Activated CD8-positive, alpha-beta memory T cell treated with anti-CD3 and anti-CD28 coated beads for 1 hour (primary cell): ENCODE measurements around the gene CDH13.

Experiments
- DNase-seq, 2 donors: peaks; one replicate each; pipeline ENCODE4 v3.0.0-alpha.2; 2020; ENCODE audit warnings: low read depth in 1 of 2; ENCODE audit errors: extremely low read depth in 1 of 2

CDH13 gene

GRCh38 chr16:82649766-82650165 is 23.0 kb downstream of the CDH13 start:
- no peak for DNase-seq

- DNase-seq, result no peak
Observed at GRCh38 chr16:82650804-82651203, 24.0 kb downstream of the CDH13 start.

- DNase-seq, result no peak
Observed at GRCh38 chr16:82651921-82652601, 25.3 kb downstream of the CDH13 start.

- DNase-seq, result no peak
Observed at GRCh38 chr16:82652826-82653225, 26.1 kb downstream of the CDH13 start.

GRCh38 chr16:82653550-82654511 is 27.1 kb downstream of the CDH13 start:
- peak in 1 of 2 donors; percentile 8 for DNase-seq

GRCh38 chr16:82655072-82655714 is 28.4 kb downstream of the CDH13 start:
- peak in 1 of 2 donors; percentile 42 for DNase-seq

GRCh38 chr16:82655720-82656490 is 29.1 kb downstream of the CDH13 start:
- DNase-seq, result no peak

- DNase-seq, result no peak
Observed at GRCh38 chr16:82657239-82657638, 30.5 kb downstream of the CDH13 start.

GRCh38 chr16:82657786-82658185 is 31.0 kb downstream of the CDH13 start:
- DNase-seq, result no peak

GRCh38 chr16:82658796-82659195 is 32.0 kb downstream of the CDH13 start:
- DNase-seq, result no peak

- no peak for DNase-seq
Observed at GRCh38 chr16:82660075-82660645, 33.4 kb downstream of the CDH13 start.

GRCh38 chr16:82660966-82661365 is 34.2 kb downstream of the CDH13 start:
- DNase-seq, result no peak

GRCh38 chr16:82664181-82664580 is 37.4 kb downstream of the CDH13 start:
- DNase-seq, result no peak

GRCh38 chr16:82665025-82665424 is 38.3 kb downstream of the CDH13 start:
- no peak for DNase-seq

- DNase-seq, result no peak
Observed at GRCh38 chr16:82667437-82667836, 40.7 kb downstream of the CDH13 start.

GRCh38 chr16:82668094-82668493 is 41.3 kb downstream of the CDH13 start:
- DNase-seq, result no peak

GRCh38 chr16:82671741-82672140 is 45.0 kb downstream of the CDH13 start:
- DNase-seq, result peak in 1 of 2 donors; percentile 14

GRCh38 chr16:82672676-82673075 is 45.9 kb downstream of the CDH13 start:
- DNase-seq, result no peak

- no peak for DNase-seq
Observed at GRCh38 chr16:82675300-82675699, 48.5 kb downstream of the CDH13 start.

GRCh38 chr16:82681592-82681991 is 54.8 kb downstream of the CDH13 start:
- no peak for DNase-seq
